NCI-H2227 (cell line): Measurements from ENCODE around the gene PFDN2.

Source experiments
- DNase-seq: peaks from one replicate; lab custom pipeline; 2025; ENCODE audit not compliant: unreplicated experiment; lab: John Stamatoyannopoulos, UW

PFDN2 gene

GRCh38 chr1:161117759-161118581 is at the start of gene PFDN2, which contains the start of gene NIT1:
PFDN2 (minus strand) TSS chr1:161118037; CDS start chr1:161118026, 11 bp downstream.
NIT1 (plus strand) TSS chr1:161118105; CDS start chr1:161118177, 72 bp downstream.
- peak; percentile 92 for DNase-seq

- DNase-seq: peak; percentile 43
Measured at GRCh38 chr1:161166669-161167548, 49.1 kb upstream of the PFDN2 start.

- peak; percentile 97 for DNase-seq
Measured at GRCh38 chr1:161165742-161166668, 48.2 kb upstream of the PFDN2 start, which contains the start of gene PPOX. PPOX (plus strand) TSS chr1:161166426; CDS start chr1:161166848, 422 bp downstream.

GRCh38 chr1:161164901-161165610 is 47.2 kb upstream of the PFDN2 start:
- no peak for DNase-seq

GRCh38 chr1:161163793-161164192 is 46.0 kb upstream of the PFDN2 start:
- no peak for DNase-seq

GRCh38 chr1:161162806-161163205 is 45.0 kb upstream of the PFDN2 start:
- DNase-seq: no peak

- no peak for DNase-seq
Measured at GRCh38 chr1:161162052-161162451, 44.2 kb upstream of the PFDN2 start.

GRCh38 chr1:161161652-161162051 is 43.8 kb upstream of the PFDN2 start:
- DNase-seq: no peak

GRCh38 chr1:161160671-161161145 is 42.9 kb upstream of the PFDN2 start:
- DNase-seq: no peak

GRCh38 chr1:161159913-161160243 is 42.0 kb upstream of the PFDN2 start:
- no peak for DNase-seq

GRCh38 chr1:161159087-161159912 is 41.5 kb upstream of the PFDN2 start, which contains the start of gene USP21:
USP21 (plus strand) TSS chr1:161159500; CDS start chr1:161160641, 1,141 bp downstream.
- DNase-seq: peak; percentile 96

GRCh38 chr1:161158316-161159010 is 40.6 kb upstream of the PFDN2 start:
- peak; percentile 46 for DNase-seq

GRCh38 chr1:161157867-161158266 is 40.0 kb upstream of the PFDN2 start:
- DNase-seq: no peak

GRCh38 chr1:161153682-161154337 is 36.0 kb upstream of the PFDN2 start, which contains the start of gene UFC1:
UFC1 (plus strand) TSS chr1:161153978; CDS start chr1:161153998, 20 bp downstream.
- DNase-seq: peak; percentile 90

GRCh38 chr1:161153176-161153575 is 35.3 kb upstream of the PFDN2 start:
- DNase-seq: no peak

- DNase-seq: no peak
Measured at GRCh38 chr1:161145832-161146231, 28.0 kb upstream of the PFDN2 start.

- DNase-seq: no peak
Measured at GRCh38 chr1:161140755-161141400, 23.0 kb upstream of the PFDN2 start.
